Dedifferentiated amniotic fluid mesenchymal stem cell (primary cell): ENCODE results near the gene TSSC4.

Experiments used
- DNase-seq: peaks from one replicate; pipeline ENCODE4 v3.0.0-alpha.2; 2016; ENCODE audit errors: extremely low spot score

TSSC4 gene

DNA sequence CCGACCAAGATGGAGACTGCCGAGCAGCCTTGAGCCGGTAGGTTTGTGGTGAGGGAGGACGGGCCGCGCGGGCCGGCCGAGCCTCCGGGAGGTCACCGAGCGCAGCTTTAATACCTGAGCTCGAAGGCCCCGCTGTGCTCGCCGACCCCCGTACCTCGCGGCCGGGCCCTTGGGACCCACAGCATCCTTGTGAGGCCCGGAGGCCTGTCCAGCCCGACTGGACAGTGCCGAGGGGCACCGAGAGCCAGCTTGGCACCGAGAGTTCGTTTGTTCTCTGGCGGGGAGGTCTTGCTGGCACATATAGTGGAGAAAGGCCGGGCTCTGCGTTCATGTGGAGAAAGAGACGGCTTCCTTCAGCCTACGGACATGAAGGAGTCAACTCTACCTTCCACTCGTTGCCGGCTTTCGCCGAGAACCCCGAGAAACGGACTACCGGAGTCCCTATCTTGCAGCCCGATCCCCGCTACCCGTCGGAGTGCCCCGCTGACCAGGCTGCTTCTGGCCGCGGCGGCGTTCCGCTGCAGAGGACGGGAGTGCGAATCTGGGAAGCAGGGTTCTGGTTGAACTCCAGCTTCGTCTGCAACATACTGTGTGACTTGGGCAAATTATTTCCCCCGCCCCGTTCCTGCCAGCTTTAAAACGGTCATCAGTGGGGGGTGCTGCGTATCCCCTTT lies 349 bp downstream of the TSSC4 start:
- no peak for DNase-seq

DNA sequence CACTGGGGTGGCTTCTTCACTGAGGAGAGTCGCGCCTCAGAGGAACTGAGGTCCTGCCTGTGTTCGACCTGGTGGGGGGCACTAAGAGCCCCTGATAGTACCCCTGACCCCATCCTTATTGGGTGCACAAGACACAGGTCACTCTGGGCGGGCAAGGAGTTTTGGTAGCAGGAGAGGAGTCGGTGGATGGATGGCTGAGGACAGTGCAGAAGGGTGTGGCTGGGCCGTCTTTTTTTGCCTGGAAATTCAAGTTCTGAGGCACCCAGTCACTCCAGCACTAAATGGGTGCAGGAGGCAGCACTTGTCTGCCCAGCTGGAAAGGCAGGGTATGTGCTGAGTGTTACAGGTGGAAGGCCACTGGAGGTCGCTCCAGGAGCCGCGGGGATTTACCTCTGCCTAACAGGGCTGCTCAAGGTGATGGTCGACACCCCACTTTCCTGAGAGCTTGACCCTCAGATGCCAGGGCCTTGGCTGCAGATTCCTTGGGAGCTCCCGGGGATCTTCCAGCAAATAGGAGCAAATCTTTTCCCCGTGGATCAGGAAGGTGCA lies 960 bp downstream of the TSSC4 start:
- DNase-seq = no peak

DNA sequence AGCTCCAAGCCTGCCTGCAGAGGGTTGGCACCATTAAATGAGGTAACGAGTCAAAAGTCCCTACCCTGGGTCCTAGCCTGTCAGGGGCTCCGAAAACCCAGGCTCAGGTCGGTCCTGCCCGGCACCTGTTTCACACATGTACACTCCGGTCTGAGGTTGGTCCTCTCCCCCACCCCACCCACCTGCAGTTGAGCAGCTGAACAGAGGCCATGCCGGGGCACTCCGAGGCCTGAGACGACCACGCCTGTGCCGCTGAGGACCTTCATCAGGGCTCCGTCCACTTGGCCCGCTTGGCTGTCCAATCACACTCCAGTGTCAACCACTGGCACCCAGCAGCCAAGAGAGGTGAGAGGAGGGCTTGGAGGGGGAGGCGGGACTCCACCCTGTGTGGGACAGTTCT lies 1.6 kb downstream of the TSSC4 start:
- no peak for DNase-seq

DNA sequence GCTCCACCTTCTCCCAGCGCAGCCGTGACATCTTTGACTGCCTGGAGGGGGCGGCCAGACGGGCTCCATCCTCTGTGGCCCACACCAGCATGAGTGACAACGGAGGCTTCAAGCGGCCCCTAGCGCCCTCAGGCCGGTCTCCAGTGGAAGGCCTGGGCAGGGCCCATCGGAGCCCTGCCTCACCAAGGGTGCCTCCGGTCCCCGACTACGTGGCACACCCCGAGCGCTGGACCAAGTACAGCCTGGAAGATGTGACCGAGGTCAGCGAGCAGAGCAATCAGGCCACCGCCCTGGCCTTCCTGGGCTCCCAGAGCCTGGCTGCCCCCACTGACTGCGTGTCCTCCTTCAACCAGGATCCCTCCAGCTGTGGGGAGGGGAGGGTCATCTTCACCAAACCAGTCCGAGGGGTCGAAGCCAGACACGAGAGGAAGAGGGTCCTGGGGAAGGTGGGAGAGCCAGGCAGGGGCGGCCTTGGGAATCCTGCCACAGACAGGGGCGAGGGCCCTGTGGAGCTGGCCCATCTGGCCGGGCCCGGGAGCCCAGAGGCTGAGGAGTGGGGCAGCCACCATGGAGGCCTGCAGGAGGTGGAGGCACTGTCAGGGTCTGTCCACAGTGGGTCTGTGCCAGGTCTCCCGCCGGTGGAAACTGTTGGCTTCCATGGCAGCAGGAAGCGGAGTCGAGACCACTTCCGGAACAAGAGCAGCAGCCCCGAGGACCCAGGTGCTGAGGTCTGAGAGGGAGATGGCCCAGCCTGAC lies 2.5 kb downstream of the TSSC4 start:
- no peak for DNase-seq

DNA sequence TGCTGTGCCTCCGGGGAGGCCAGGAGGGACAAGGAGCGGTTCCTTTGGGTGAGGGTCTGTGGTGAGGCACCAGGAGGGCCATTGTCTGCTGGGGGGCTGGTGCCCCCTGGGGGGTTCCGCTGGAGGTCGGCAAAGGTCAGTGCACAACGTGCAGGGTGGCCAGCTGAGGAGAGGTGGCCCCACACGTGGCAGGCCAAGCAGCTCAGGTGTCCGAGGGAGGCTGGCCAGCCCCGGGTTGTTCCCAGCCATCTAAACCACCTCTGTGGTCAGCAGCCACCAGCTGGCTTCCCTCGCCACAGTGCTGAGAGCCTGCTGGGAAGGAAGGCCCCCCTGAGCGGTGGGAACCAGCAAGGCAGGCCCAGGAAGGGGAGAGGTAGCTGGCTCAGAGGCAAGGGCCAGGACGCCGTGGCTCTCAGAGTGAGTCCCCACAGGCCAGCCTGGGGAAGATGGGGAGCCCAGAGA lies 4.2 kb downstream of the TSSC4 start:
- DNase-seq = no peak

DNA sequence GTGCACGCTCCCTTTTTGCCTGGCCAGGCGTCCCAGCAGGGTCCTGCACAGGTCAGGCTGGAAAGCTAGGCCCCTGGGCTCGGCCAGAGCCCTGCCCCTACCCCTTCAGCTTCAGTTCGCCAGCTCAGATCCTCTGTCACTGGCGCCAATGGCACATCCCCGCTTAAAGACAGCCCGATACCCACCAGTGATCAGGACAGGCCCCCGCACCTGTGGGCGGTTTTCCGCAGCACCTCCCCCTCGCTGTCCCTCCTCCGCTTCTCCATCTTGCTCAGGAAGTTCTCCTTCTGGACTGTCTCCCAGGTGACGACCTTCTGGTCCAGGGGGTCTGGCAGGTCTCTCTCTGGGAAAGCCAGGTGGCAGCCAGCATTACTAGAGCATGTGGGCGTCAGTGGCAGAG lies 5.9 kb downstream of the TSSC4 start:
- no peak for DNase-seq

DNA sequence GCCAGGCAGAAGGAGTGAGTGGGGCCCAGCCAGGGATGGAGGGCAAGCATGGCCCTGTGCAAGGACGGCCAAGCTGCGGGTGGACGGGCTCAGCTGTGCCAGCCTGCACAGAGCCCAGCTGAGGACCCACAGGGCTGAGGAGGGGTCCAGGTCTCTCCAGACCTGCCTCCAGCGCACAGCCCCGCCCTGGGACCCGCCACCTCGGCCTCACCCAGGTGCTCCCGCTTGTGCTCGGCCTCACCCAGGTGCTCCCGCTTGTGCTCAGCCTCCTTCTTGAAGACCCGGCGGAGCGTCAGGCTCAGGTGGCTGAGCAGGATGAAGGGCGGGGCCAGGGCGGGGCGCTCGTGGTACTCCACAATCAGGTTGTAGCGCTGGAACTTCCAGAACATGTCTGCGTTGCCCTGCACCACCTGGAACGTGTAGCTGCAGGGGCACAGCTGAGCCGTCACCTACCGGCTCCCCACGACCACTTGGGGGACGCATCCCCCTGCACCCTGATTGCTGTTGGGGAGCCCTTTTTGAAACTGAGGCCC lies 6.4 kb downstream of the TSSC4 start:
- no peak for DNase-seq

DNA sequence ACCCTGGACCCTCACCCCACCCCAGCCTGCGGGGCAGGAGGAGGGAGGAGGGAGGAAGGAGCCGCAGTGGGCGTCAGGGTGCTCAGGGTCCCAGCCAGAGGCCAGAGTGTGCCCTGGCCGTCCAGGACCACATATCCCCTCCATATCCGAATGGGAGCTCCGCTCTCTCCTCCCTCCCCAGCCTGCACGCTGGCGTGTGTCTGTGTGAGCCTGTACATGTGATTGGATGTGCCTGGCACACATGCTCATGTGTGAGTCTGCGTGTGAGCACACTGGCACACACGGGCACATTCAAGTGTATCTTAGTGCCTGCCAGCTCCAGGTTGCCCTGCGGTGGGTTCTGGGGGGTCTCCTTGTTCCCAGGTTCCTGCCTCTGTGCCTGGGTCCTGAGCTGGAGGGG lies 8.1 kb downstream of the TSSC4 start:
- DNase-seq = no peak

DNA sequence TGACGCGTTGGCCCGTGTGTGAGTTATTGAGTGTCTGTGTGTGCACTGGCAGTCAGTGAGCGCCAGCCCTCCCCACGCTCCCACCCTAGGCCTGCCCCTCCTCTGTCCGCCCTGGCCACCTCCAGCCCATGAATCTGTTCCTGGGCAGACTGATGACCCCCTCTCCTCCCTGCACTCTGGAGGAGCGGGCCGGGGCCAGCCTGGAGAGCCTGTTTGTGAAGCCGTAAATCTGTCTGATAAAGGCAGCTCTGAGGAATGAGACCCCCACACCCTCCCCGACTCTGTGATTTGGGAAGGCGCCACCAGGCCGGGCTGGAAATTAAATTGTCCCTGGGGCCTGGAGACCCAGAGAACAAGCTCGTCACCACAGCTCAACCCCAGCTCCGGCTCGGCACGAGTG lies 8.6 kb downstream of the TSSC4 start:
- no peak for DNase-seq

DNA sequence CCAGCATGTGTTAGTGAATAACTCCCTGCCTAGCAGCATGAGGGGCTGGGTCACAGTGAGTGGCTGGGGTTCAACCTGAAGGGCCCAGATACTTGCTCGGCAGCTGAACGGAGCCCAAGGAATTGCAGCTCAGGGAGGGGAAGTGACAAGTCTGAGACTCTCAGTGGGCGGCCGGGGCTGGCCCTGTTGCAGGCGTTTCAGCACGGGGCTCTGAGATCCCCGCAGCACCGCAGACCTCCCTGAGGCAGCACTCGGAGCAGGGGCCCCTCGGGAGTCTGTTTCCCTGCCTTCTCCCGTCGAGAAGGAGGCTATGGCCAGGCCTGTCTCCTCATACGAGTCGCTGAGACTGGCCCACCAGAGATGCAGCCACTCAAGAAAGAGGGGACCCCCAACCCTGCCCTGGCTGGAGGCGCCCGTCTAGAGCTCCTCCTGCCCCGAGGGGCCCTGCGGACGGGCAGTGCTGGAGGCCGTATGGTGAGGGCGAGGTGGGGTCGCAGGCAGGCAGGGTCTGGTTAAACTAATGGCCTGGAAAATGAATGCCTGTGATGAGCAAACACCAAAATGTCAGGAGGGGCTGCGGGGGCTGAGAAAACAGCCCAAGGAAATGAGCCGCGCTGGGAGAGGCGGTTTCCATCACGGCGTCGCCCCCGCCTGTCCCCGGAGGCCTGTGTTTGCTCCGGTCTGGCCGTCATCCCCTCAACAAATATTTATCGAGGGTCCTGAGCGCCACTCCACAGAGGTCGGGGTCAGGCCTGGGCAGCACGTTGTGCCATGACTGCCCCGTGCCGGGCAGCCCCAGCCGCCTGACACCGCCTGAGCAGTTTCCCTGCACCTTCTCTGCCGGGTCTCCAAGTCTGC lies 9.3 kb downstream of the TSSC4 start:
- no peak for DNase-seq

DNA sequence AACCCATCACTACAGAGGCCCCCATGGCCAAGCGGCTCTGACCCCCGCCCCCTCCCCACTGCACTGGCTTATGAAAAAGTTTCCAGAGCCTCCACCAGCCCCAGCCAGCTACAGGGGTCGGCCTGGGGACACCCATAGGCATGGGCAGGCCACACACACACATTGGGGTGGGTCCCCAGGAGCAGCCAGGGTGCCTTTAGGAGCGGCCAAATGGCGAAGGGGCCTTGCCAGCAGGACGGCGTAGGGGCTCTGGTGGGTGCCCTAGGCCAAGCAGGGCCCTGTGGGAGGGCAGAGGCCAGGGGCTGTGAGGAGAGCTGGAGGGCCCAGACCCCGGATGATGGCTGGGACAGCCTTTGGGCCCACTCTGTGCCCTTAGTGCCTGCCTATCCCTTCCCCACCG lies 10.1 kb downstream of the TSSC4 start:
- DNase-seq = no peak

DNA sequence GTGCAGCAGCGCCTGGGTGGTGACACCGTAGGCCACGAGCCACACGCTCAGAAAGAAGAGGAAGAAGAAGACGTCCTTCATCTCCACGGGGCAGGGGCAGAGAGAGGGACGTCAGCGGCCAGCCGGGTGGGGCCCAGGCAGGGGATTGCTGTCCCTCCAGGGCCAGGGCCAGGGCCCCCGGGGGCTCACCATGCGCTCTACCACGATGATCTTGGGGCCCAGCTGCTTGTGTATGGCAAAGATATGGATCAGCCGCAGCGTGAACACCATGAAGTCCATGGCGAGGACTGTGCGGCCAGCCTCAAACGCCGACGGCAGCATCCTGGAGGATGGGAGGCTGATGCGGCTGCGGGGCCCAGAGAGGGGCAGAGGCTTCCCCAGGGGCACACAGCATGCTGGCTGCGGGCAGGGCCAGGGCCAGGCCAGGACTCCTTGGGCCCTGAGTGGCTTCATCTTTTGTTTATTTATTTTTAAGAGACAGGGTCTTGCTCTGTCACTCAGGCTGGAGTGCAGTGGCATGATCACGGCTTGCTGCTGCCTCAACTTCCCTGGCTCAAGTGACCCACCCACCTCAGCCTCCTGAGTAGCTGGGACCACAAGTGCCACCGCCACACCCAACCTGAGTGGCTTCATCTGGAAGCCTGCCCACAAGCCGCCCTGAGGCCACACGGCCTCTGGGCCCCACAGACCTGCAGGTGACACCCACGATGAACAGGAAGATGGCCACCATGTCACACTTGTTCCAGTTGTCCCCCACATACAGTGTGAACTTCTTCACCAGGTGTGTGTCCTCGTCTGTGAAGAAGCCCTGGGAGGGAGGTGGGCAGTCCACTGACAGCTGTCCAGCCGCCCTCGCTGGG lies 11.1 kb downstream of the TSSC4 start:
- no peak for DNase-seq

DNA sequence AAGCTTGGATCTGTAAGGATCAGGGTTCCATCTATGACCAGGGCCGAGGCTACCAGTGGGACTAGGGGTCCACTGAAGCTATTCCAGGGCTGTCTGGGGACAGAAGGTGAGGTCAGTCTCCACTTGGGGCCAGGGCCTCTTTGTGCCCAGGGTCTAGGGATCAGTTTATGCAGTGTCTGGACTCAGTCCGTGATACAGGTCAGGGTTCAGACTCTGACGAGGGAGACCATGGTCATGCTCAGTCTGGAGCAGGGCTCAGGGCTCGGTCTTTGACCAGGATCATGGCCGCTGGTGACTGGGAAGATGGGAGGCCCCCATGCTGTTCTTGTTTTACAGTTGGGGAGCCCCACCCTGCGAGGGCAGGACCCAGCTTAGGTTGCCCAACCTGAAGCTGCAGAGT lies 11.8 kb downstream of the TSSC4 start:
- no peak for DNase-seq

DNA sequence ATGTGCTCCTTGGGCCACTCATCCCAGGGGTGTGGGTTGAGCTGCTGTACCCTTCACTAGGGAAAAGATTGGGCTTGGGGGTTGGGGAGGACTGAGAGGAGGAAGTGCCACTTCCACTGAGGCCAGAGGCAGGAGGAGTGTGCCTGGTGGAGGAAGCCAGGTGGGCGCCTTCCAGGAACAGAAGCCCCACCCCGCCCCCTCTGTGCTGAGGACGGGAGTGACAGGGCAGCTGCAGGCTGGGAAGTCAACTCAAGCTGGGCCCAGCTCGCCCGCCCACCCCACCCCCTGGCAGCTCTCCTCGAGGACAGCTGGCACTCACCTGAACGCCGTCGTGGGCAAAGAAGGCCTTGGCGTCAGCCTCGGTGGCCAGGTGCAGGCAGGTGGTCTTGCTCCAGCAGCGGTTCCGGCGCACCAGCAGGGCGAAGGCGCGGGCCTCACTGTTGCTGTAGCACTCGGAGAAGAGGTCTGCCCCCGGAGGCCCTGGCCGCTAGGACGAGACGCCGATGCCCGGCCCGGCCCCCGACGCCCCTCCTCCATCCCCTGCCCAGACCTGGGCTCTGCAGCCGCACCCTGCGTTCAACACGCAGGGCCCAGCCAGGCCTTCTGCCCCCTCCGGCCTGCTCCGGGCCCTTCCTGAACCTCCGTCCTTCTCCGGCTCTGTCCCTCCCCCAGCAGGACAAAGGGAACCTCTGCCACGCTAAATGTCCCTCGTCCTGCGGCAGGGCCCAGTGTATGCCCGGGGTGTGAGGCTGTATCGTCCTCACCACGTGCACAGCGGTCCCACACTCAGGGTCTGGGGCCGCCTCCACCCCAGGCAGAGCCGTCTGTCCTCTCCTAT lies 13.4 kb downstream of the TSSC4 start:
- DNase-seq = no peak

DNA sequence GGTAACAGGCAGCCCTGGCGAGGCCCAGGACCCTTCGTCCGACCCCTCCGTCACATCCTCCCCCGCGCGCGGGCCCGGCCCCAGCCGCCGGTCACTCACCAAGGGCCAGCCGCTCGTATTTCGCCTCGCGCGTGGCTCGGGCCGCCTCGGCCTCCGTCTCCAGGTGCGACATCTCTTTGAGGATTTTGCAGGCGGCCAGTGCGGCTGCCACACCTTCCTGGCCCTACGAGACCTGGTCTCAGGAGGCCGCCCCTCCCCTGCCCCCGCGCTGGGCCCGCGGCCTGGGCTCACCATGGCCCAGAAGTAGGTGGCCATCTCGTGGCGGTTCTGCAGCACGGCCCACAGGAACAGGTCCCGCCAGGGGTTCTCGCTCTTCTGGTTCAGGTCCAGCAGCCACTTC lies 14.1 kb downstream of the TSSC4 start:
- DNase-seq = no peak

DNA sequence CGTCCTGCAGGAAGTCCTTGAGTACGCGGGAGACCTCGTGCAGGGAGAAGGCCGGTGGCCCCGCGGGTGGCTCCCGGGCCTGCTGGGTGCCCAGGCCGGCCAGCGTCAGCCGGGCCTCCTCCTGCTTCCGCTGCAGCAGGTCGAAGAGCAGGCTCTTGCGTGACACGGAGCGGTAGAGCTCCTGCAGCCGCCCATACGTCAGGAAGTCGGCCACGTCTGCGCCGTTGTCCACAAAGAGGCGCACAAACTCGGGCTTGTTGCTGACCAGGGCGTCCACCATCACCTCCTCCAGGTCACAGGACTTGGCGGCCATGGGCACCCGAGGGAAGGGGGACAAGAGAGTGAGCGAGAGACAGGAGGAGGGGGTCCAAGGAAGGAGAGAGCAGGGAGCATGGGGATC lies 14.6 kb downstream of the TSSC4 start:
- no peak for DNase-seq

DNA sequence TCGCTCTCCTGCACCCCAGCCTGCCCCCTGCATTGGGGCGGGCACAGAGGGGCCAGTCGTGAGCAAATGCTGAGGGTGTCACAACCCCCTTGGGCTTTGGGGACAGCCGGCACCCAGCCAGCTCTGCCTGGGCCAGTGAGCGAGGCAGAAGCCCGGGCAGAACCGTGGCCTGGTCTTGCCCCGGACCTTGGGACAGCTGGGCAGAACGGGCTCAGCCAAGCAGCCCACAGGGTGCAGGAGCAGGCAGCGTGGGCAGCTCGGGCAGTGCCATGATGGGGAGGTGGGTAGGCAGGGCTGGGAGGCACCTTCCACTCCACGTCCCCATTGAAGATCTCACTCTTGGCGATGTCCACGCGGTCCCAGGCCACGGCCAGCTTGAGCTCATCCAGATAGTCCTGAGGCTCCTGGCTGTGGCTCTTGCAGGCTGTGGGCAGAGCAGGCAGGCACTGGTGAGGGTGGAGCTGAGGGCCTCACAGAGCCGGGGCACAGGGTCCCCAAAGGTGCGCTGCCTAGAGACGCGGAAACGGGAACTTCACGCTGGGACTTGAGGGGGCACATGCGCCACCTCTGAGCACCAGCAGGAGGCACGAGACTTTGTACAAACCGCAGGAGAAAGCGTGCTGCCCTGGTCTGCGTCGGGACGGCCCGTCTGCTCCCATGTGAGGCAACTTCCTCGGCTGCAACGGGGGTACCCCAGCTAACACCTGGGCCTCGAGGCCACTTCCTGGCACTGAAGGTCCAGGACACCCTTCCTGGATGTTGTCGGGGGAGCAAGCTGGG lies 15.2 kb downstream of the TSSC4 start:
- no peak for DNase-seq

DNA sequence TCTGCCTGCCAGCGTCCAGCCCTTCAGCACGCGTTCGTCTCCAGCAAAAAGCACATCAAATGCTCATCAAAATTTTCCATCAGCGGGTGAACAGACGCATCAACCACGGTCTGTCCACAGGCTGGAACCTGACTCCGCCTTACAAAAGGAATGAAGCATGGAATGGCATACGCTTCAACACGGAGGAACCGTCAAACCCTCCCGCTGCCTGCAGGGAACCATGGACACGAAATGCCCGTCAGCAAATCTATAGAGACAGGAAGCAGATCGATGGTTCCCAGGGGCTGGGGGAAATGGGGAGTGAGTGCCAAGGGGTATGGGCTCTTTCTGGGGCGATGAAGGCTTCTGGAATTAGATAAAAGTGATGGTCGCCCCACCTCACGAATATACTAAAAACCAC lies 16.2 kb downstream of the TSSC4 start:
- no peak for DNase-seq
